ENCODE measurements around the gene FAM9B. TPM values are rescaled to one million over a fixed set of nuclear protein-coding genes. Genes with fewer than 3 reads are reported as not detected.

Gene FAM9B
- total RNA-seq, 2 experiments from 2014 or later, result not detected

DNA sequence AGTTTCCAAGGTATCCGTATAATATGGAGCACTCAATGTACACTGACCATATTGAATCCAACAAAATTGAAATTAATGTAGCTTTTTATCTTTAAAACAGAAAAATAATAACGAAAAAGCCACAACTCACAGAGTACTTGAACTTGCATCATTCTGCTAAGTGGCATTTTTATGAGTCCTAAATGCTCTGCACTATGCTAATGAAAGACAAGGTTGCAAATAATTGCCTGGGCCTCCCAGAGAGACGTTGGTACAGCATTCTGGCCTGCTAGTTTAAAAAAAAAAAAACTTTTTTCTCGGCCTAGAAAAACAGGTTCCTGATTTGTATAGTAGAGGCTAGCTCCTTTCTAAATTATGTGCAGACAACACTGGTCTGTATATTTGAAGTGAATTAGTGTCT lies 4.3 kb upstream of the FAM9B start:
- intact Hi-C loops (cut with DNase I, micrococcal nuclease), result no loop called here
- ChIA-PET POLR2A (no interaction called here), CTCF (no interaction called here)

GRCh38 chrX:9037296-9037695 lies 3.4 kb upstream of the FAM9B start:
- H3K4me1 ChIP-seq (ENCODE audit: insufficient read depth, low read length), result no peaks in the 10 kb centered on the region
- intact Hi-C loops (cut with DNase I, micrococcal nuclease), result no loop called here
- no peaks in the 10 kb centered on the region for H3K9me3 Mint-ChIP-seq
- ChIA-PET CTCF (no interaction called here), POLR2A (no interaction called here)
- H3K36me3 ChIP-seq (ENCODE audit: insufficient read depth, low read length), result no peaks in the 10 kb centered on the region
- no peak overlapping the region for H3K27ac ChIP-seq (ENCODE audit: low read depth in 1 of 2, low read length in 2 of 2)
- no peak for TF ChIP-seq CTCF (IDR thresholded peaks at IDR 0.05)
- no peaks in the 10 kb centered on the region for H3K27me3 Mint-ChIP-seq
- DNase-seq (no peak), ATAC-seq (ENCODE audit: poor library complexity) (no peak)
- no peak overlapping the region for H3K4me3 Mint-ChIP-seq
- H3K27me3 ChIP-seq (ENCODE audit: control insufficient read depth in 1 of 2, insufficient read depth in 2 of 2, low read length in 2 of 2), result no peaks in the 10 kb centered on the region
- no peak overlapping the region for H3K27ac Mint-ChIP-seq
- H3K9me3 ChIP-seq (ENCODE audit: control insufficient read depth in 1 of 2, insufficient read depth in 1 of 2, low read length in 2 of 2), result no peaks in the 10 kb centered on the region
- H3K36me3 Mint-ChIP-seq (ENCODE audit: low read depth), result no peaks in the 10 kb centered on the region
- H3K4me1 Mint-ChIP-seq (ENCODE audit: low read depth), result peaks cover 6% of the 10 kb centered on the region
- H3K4me3 ChIP-seq (ENCODE audit: low read length), result no peak overlapping the region

More for the DNA sequence above, 4.3 kb upstream of the FAM9B start:
- H3K4me1 Mint-ChIP-seq (ENCODE audit: low read depth), result peaks cover 6% of the 10 kb centered on the region
- Histone ChIP-seq H3K9me3 (ENCODE audit: control insufficient read depth in 1 of 2, insufficient read depth in 1 of 2, low read length in 2 of 2) (no peaks in the 10 kb centered on the region), H3K36me3 (ENCODE audit: insufficient read depth, low read length) (no peaks in the 10 kb centered on the region), H3K4me1 (ENCODE audit: insufficient read depth, low read length) (no peaks in the 10 kb centered on the region), H3K4me3 (ENCODE audit: low read length) (no peak overlapping the region), H3K27ac (ENCODE audit: low read depth in 1 of 2, low read length in 2 of 2) (no peak overlapping the region), H3K27me3 (ENCODE audit: control insufficient read depth in 1 of 2, insufficient read depth in 2 of 2, low read length in 2 of 2) (no peaks in the 10 kb centered on the region)
- no peaks in the 10 kb centered on the region for H3K27me3 Mint-ChIP-seq
- H3K9me3 Mint-ChIP-seq, result no peaks in the 10 kb centered on the region
- TF ChIP-seq CTCF (IDR thresholded peaks at IDR 0.05), result no peak
- DNase-seq (no peak), ATAC-seq (ENCODE audit: poor library complexity) (no peak)
- no peak overlapping the region for H3K27ac Mint-ChIP-seq
- H3K4me3 Mint-ChIP-seq, result no peak overlapping the region
- H3K36me3 Mint-ChIP-seq (ENCODE audit: low read depth), result no peaks in the 10 kb centered on the region

DNA sequence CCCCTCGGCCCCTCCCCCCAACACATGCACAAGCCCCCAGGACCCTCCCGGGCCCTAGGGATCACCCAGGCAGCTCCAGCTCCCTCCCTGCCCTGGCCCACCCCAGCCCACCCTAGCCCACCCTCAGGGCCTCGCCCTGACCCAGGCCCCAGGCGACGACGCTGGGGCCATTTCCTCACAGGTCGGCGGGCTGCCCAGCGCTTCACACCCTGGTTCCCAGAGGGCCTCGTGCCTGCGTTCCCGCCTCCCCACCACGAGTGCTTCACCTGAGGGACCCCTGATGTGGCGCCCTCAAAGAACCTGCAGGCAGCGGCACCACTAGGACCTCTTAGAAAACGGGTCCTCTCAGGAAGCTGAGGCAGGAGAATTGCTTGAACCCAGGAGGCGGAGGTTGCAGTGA lies 341 bp downstream of the FAM9B start:
- ChIA-PET CTCF (no interaction called here), POLR2A (no interaction called here)
- no peak overlapping the region for H3K4me3 Mint-ChIP-seq
- no peaks in the 10 kb centered on the region for H3K27me3 Mint-ChIP-seq
- Histone ChIP-seq H3K9me3 (ENCODE audit: control insufficient read depth in 1 of 2, insufficient read depth in 1 of 2, low read length in 2 of 2) (no peaks in the 10 kb centered on the region), H3K4me1 (ENCODE audit: insufficient read depth, low read length) (no peaks in the 10 kb centered on the region), H3K27ac (ENCODE audit: low read depth in 1 of 2, low read length in 2 of 2) (no peak overlapping the region), H3K27me3 (ENCODE audit: control insufficient read depth in 1 of 2, insufficient read depth in 2 of 2, low read length in 2 of 2) (no peaks in the 10 kb centered on the region), H3K36me3 (ENCODE audit: insufficient read depth, low read length) (no peaks in the 10 kb centered on the region), H3K4me3 (ENCODE audit: low read length) (no peak overlapping the region)
- H3K36me3 Mint-ChIP-seq (ENCODE audit: low read depth), result no peaks in the 10 kb centered on the region
- no peak for TF ChIP-seq CTCF (IDR thresholded peaks at IDR 0.05)
- H3K27ac Mint-ChIP-seq, result no peak overlapping the region
- intact Hi-C loops (cut with DNase I, micrococcal nuclease), result no loop called here
- DNase-seq (no peak), ATAC-seq (ENCODE audit: poor library complexity) (no peak)
- H3K4me1 Mint-ChIP-seq (ENCODE audit: low read depth), result peaks cover 6% of the 10 kb centered on the region
- no peaks in the 10 kb centered on the region for H3K9me3 Mint-ChIP-seq
